NT2/D1 (cell line): ENCODE results near the gene SHROOM2.

Source experiments
- YY1 ChIP-seq: IDR thresholded peaks from 2 replicates; pipeline ENCODE4 v1.6.1; 2011; ENCODE audit not compliant: insufficient read length, insufficient read depth
- ZNF274 ChIP-seq: IDR thresholded peaks from 2 replicates; pipeline ENCODE4 v1.6.1; 2011; ENCODE audit warnings: mild to moderate bottlenecking, low read depth, low read length

DNA sequence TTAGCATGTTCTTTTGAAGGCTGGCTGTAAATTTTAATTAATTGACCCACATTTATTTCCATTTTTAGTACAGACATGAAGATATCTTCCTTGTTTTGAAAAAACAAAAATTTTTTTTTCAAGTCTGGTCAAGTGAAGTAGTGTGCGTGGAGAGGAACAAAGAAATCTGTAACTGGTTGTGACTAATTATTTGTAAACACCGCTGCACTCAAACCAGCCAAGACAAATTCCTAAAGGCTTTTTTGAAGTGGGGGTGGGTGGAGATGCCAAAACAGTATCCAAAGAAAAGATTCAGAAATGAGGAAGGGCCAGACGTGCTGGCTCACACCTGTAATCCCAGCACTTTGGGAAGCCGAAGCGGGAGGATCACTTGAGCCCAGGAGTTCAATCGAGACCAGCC is 88.3 kb downstream of the SHROOM2 start:
- no peak for TF ChIP-seq ZNF274
- no peak for TF ChIP-seq YY1
